GM21786 (cell line): ENCODE data around the gene TICAM1.
"Not testable (repeated sequence)": the region's sequence is repeated elsewhere in the genome, so short reads cannot be mapped to it uniquely, and the experiment has no call there.

Experiments used
- ATAC-seq: cut with Tn5 transposase; IDR thresholded peaks from one replicate; pipeline ENCODE4 v1.9.1; 2021; ENCODE audit not compliant: unreplicated experiment

TICAM1 gene

GRCh38 chr19:4806384-4806783 is 25.1 kb downstream of the TICAM1 start:
- no peak for ATAC-seq

DNA sequence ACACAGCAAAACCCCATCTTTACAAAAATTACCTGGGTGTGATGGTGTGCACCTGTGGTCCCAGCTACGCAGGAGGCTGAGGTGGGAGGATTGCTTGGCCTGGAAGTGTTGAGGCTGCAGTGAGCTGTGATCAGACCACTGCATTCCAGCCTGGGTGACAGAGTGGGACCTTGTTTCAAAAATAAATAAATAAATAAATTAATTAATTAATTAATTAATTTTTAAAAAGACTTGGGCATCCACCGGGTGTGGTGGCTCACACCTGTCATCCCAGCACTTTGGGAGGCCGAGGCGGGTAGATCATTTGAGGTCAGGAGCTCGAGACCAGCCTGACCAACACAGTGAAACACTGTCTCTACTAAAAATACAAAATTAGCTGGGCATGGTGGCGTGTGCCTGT is 26.4 kb downstream of the TICAM1 start:
- not testable (repeated sequence) for ATAC-seq

- no peak for ATAC-seq
These were observed 27.5 kb downstream of the TICAM1 start for GRCh38 chr19:4803736-4804695.

DNA sequence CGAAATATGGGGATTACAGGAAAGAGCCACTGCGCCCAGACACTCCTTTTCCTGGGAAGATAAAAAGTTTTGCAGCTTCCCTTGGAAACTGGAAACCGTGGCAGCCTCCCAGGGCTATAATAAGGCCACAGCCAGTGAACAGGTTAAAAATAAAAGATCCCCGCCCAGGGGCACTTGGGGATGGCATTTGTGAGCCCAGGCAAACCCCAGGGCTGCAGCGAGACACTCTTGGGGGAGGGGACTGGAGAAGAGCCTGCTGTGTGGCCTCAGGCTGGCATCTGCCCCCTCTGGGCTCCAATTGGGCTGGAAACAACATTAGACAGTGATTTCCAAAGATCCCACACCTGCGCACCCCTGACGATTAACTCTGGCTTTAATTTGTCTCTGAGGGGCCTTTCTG is 28.8 kb downstream of the TICAM1 start:
- no peak for ATAC-seq

- ATAC-seq, result no peak
These were observed 30.4 kb downstream of the TICAM1 start for GRCh38 chr19:4801085-4801619.

DNA sequence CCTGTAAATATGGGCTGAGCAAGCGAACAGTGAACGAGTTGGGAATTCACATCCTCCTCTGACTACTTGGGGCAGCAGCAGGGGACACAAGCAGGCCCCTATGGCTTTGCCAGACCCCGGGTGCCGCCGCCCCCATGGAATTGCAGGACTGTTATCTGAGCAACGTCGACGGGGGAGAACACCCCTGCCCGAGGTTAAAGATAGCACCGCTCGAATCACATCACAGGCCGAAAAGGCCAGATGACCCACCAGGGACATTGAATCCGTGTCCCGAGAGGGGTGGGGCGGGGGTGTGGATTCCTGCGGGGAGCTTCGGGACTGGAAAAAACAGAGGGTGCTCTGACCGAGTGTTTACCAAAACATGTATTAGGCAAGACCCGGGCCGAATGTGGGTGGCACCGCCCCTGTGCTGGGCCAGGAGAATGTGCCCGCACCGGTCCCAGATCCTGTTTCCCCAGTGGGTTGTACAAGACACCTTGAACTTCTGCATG is 30.9 kb downstream of the TICAM1 start:
- no peak for ATAC-seq

DNA sequence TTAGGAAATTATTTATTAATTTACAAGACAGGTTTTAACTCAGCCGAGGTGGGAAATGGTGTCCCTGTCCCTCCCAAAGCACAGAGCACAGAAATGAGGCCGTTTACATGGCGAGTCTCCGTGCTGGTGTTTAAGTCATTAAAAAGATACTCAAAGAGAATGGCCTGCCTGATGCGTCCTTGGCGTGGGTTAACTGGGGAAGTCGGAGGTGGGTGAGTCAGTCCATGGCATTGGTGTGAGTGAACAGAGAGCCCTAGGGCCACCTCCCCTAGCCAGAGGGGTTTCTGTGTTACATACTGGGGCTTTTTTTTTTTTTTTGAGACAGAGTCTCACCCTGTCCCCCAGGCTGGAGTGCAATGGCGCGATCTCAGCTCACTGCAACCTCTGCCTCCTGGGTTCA is 36.1 kb downstream of the TICAM1 start:
- no peak for ATAC-seq

GRCh38 chr19:4794971-4795370 is 36.5 kb downstream of the TICAM1 start:
- ATAC-seq, result no peak

DNA sequence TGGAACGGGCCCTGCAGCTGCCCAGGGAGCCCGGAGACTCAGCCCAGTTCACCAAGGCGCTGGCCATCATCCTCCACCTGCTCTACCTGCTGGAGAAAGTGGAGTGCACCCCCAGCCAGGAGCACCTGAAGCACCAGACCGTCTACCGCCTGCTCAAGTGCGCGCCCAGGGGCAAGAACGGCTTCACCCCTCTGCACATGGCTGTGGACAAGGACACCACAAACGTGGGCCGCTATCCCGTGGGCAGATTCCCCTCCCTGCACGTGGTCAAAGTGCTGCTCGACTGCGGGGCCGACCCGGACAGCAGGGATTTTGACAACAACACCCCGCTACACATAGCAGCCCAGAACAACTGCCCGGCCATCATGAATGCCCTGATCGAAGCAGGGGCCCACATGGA is 38.2 kb downstream of the TICAM1 start:
- not testable (repeated sequence) for ATAC-seq

DNA sequence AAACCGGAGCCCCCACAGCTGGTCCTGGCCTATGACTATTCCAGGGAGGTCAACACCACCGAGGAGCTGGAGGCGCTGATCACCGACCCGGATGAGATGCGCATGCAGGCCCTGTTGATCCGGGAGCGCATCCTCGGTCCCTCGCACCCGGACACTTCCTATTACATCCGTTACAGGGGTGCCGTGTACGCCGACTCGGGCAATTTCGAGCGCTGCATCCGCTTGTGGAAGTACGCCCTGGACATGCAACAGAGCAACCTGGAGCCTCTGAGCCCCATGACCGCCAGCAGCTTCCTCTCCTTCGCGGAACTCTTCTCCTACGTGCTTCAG is 38.7 kb downstream of the TICAM1 start:
- not testable (repeated sequence) for ATAC-seq

- not testable (repeated sequence) for ATAC-seq
These were observed 39.3 kb downstream of the TICAM1 start for GRCh38 chr19:4792019-4792865.

- ATAC-seq, result peak; percentile 95
These were observed 40.1 kb downstream of the TICAM1 start, which contains the start of gene FEM1A for GRCh38 chr19:4791183-4792018. FEM1A (plus strand) TSS chr19:4791734; CDS start chr19:4791855, 121 bp downstream.

DNA sequence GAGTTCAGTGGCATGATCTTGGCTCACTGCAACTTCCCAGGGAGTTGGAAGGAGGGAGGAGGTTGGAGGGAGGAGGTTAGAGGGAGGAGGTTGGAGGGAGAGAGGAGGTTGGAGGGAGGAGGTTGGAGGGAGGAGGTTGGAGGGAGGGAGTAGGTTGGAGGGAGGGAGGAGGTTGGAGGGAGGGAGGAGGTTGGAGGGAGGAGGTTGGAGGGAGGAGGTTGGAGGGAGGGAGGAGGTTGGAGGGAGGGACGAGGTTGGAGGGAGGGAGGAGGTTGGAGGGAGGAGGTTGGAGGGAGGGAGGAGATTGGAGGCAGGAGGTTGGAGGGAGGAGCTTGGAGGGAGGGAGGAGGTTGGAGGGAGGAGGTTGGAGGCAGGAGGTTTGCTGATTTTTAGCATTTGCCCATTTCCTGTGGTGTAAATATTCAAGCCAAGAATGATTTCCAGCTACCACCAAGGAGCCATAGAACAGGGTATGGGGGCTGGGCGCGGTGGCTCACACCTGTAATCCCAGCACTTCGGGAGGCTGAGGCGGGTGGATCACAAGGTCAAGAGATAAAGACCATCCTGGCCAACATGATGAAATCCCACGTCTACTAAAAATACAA is 45.0 kb downstream of the TICAM1 start:
- ATAC-seq, result not testable (repeated sequence)

- ATAC-seq, result no peak
These were observed 49.7 kb downstream of the TICAM1 start for GRCh38 chr19:4781801-4782200.

GRCh38 chr19:4780860-4781259 is 50.7 kb downstream of the TICAM1 start:
- ATAC-seq, result no peak

DNA sequence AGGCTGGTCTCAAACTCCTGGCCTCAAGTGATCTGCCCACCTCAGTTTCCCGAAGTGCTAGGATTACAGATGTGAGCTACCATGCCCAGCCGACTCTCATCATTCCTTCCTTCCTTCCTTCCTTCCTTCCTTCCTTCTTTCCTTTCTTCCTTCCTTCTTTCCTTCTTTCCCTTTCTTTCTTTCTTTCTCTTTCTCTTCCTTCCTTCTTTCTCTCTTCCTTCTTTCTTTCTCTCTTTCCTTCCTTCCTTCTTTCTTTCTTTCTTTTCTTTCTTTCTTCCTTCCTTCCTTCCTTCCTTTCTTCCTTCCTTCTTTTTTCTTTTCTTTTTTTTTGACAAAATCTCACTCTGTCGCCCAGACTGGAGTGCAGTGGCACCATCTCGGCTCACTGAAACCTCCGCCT is 53.4 kb downstream of the TICAM1 start:
- not testable (repeated sequence) for ATAC-seq

- ATAC-seq, result no peak
These were observed 54.9 kb downstream of the TICAM1 start for GRCh38 chr19:4776436-4777211.

DNA sequence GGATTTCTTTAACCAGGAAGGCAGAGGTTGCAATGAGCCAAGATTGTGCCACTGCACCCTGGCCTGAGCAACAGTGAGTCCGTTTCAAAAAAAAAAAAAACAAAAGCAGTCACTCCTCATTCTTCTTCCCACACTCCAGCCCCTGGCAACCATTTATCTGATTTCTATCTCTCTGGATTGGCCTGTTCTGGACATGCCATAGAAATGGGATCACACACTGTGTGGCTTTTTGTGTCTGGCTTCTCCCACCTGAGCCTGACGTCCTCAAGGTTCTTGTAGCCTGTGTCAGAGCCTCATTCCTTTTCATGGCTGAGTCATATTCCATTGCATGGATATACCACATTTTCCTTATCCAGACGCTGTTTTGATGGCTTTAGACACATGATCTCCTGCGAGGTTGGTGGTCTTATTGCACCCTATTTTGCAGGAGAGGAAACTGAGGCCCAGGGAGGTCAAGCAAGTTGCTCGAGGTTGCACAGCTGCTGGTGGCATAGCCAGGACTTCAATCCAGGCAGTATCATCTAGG is 55.8 kb downstream of the TICAM1 start:
- ATAC-seq, result no peak

GRCh38 chr19:4774136-4774535 is 57.4 kb downstream of the TICAM1 start:
- no peak for ATAC-seq
